Measurements from ENCODE around the gene CTNNA2. TPM values are rescaled to one million over a fixed set of nuclear protein-coding genes. Genes with fewer than 3 reads are reported as not detected.
A peak's percentile ranks its signal among the peaks of the same experiment; 100 is the strongest.

Gene CTNNA2
- total RNA-seq, 1 experiment from 2014 or later: 0.02 TPM

GRCh38 chr2:79929624-79930023, 416.8 kb downstream of the CTNNA2 start:
- no peak for DNase-seq (ENCODE audit: low read depth)

GRCh38 chr2:79935046-79935732, 422.3 kb downstream of the CTNNA2 start:
- DNase-seq (ENCODE audit: low read depth): no peak

- peak; percentile 38 for DNase-seq (ENCODE audit: low read depth)
Measured at GRCh38 chr2:79935771-79936657, 423.2 kb downstream of the CTNNA2 start.

GRCh38 chr2:79936715-79937114, 423.9 kb downstream of the CTNNA2 start:
- no peak for DNase-seq (ENCODE audit: low read depth)

- DNase-seq (ENCODE audit: low read depth): no peak
Measured at GRCh38 chr2:79938648-79939047, 425.8 kb downstream of the CTNNA2 start.

GRCh38 chr2:79940364-79940763, 427.5 kb downstream of the CTNNA2 start:
- no peak for DNase-seq (ENCODE audit: low read depth)

- DNase-seq (ENCODE audit: low read depth): no peak
Measured at GRCh38 chr2:79941179-79941578, 428.3 kb downstream of the CTNNA2 start.

GRCh38 chr2:79944205-79944604, 431.4 kb downstream of the CTNNA2 start:
- no peak for DNase-seq (ENCODE audit: low read depth)

GRCh38 chr2:79945653-79946445, 433.0 kb downstream of the CTNNA2 start:
- no peak for DNase-seq (ENCODE audit: low read depth)

- no peak for DNase-seq (ENCODE audit: low read depth)
Measured at GRCh38 chr2:79947751-79948150, 434.9 kb downstream of the CTNNA2 start.

- no peak for DNase-seq (ENCODE audit: low read depth)
Measured at GRCh38 chr2:79950526-79950925, 437.7 kb downstream of the CTNNA2 start.

- DNase-seq (ENCODE audit: low read depth): no peak
Measured at GRCh38 chr2:79952616-79953015, 439.8 kb downstream of the CTNNA2 start.

- DNase-seq (ENCODE audit: low read depth): no peak
Measured at GRCh38 chr2:79960035-79960434, 447.2 kb downstream of the CTNNA2 start.

GRCh38 chr2:79960519-79960918, 447.7 kb downstream of the CTNNA2 start:
- DNase-seq (ENCODE audit: low read depth): no peak

GRCh38 chr2:79964966-79965365, 452.1 kb downstream of the CTNNA2 start:
- no peak for DNase-seq (ENCODE audit: low read depth)

- no peak for DNase-seq (ENCODE audit: low read depth)
Measured at GRCh38 chr2:79966369-79966768, 453.5 kb downstream of the CTNNA2 start.

GRCh38 chr2:79966882-79967281, 454.0 kb downstream of the CTNNA2 start:
- no peak for DNase-seq (ENCODE audit: low read depth)

- DNase-seq (ENCODE audit: low read depth): no peak
Measured at GRCh38 chr2:79971807-79972206, 459.0 kb downstream of the CTNNA2 start.

GRCh38 chr2:79972661-79973060, 459.8 kb downstream of the CTNNA2 start:
- DNase-seq (ENCODE audit: low read depth): no peak

- no peak for DNase-seq (ENCODE audit: low read depth)
Measured at GRCh38 chr2:79975791-79976565, 463.1 kb downstream of the CTNNA2 start.

- no peak for DNase-seq (ENCODE audit: low read depth)
Measured at GRCh38 chr2:79977792-79978191, 464.9 kb downstream of the CTNNA2 start.

Measured in M059J (cell line).